Measurements from ENCODE around the gene SDHC. TPM values are rescaled to one million over a fixed set of nuclear protein-coding genes. Genes with fewer than 3 reads are reported as not detected.

SDHC gene
- total RNA-seq, 1 experiment from 2014 or later = 192 TPM

DNA sequence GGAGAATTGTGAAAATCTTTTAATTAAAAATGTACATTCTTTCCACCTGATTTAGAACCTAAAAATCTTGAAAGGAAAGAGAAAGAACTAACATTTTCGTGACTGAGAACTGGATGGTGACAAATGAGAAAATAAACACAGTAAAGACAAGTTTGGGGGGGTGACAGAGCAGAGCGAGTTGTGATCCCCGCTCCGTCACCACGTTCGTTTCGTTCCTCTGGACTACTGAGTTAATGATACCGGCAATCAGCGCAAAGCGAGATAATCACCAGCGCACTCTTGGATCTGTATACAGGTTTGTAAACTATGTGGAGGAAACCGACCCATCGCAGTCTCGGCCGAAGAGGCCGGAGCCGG is 84.7 kb downstream of the SDHC start:
- H3K27me3 ChIP-seq (ENCODE audit: insufficient read depth, low read length) = no peaks in the 10 kb centered on the region
- TF ChIP-seq SIN3A (IDR thresholded peaks at IDR 0.05; ENCODE audit: low read depth) = no peak
- TF ChIP-seq JUND (IDR thresholded peaks at IDR 0.05) = no peak
- no peak for TF ChIP-seq CTCF (IDR thresholded peaks at IDR 0.05 in 2 of 3, conservative IDR thresholded peaks at IDR 0.05 in 1 of 3; ENCODE audit: borderline replicate concordance in 1 of 3, insufficient read depth in 1 of 3, low read depth in 2 of 3, low read length in 2 of 3)
- TF ChIP-seq ZBTB33 (IDR thresholded peaks at IDR 0.05; ENCODE audit: extremely low read depth, insufficient replicate concordance, low read length) = no peak
- TF ChIP-seq EZH2phosphoT487 (IDR thresholded peaks at IDR 0.05; ENCODE audit: borderline replicate concordance) = no peak
- TF ChIP-seq SRF (IDR thresholded peaks at IDR 0.05; ENCODE audit: low read depth) = no peak
- no peak for TF ChIP-seq YY1 (IDR thresholded peaks at IDR 0.05; ENCODE audit: extremely low read depth, insufficient replicate concordance, low read depth, low read length)
- no peak for TF ChIP-seq POLR2A (IDR thresholded peaks at IDR 0.05; ENCODE audit: borderline replicate concordance, extremely low read depth, insufficient read depth, insufficient read length)
- TF ChIP-seq CEBPB (IDR thresholded peaks at IDR 0.05; ENCODE audit: low read depth) = no peak
- TF ChIP-seq, protein P1, sequence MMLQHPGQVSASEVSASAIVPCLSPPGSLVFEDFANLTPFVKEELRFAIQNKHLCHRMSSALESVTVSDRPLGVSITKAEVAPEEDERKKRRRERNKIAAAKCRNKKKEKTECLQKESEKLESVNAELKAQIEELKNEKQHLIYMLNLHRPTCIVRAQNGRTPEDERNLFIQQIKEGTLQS (IDR thresholded peaks at IDR 0.05) = no peak
- H3K36me3 ChIP-seq (ENCODE audit: control insufficient read depth in 1 of 2, insufficient read depth in 2 of 2, low read length in 2 of 2) = no peaks in the 10 kb centered on the region
- peak overlapping the region; percentile 81 for H3K9ac ChIP-seq (ENCODE audit: low read length)
- peak overlapping the region; percentile 75 for H3K4me2 ChIP-seq (ENCODE audit: low read length)
- intact Hi-C loops (cut with micrococcal nuclease) = no loop called here
- CTCF ChIA-PET = no interaction called here
- H3K27ac ChIP-seq (ENCODE audit: low read depth, low read length) = peak overlapping the region; percentile 95
- H3K4me3 ChIP-seq (replicated peaks in 1 of 2; ENCODE audit: low read depth in 1 of 2, low read length in 2 of 2) = peak overlapping the region; percentile 63 to 66
- peaks cover 9 to 25% of the 10 kb centered on the region in 2 experiments for H3K4me1 ChIP-seq (ENCODE audit: control insufficient read depth in 1 of 2, insufficient read depth in 2 of 2, low read length in 2 of 2)
- H3K9me3 ChIP-seq (ENCODE audit: control insufficient read depth in 1 of 2, insufficient read depth in 1 of 2, low read depth in 1 of 2, low read length in 2 of 2) = no peaks in the 10 kb centered on the region
- RAD21 ChIA-PET (ENCODE audit: low non-redundant PET in 1 of 2, low total read pairs in 2 of 2, uncharacterized antibody in 2 of 2, unreplicated experiment in 2 of 2) = no interaction called here
- POLR2A ChIA-PET = no interaction called here
- ATAC-seq = peak; percentile 21; the same call in 1 of the 2 replicates
- DNase-seq (ENCODE audit: low read depth, low spot score) = no peak
- H4K20me1 ChIP-seq (ENCODE audit: insufficient read depth) = no peaks in the 10 kb centered on the region
- H3K9me2 ChIP-seq (ENCODE audit: insufficient read depth) = no peaks in the 10 kb centered on the region
- TSS peak; percentile 95 for BruUV-seq (replicated peaks)
- H2AFZ ChIP-seq (ENCODE audit: low read depth, low read length, poor library complexity, severe bottlenecking) = peak overlapping the region; percentile 48
- H3K79me2 ChIP-seq (ENCODE audit: insufficient read depth, low read length) = no peaks in the 10 kb centered on the region

All from HCT116 (cell line).